Thyroid gland (tissue), 4 donors: ENCODE data around the gene TSLP. TPM values are rescaled to one million over a fixed set of nuclear protein-coding genes. Genes with fewer than 3 reads are reported as not detected.
A peak's percentile ranks its signal among the peaks of the same experiment; 100 is the strongest.

Source experiments
- DNase-seq, 2 donors: peaks; one replicate each; pipeline ENCODE4 v3.0.0-alpha.2; 2019
- H3K27ac ChIP-seq, 3 donors: fragments of 200-600 bp; sonication (generic); 1 replicate in 2 of 3; 2 replicates in 1 of 3; pipeline ENCODE4 v1.5.1; 2016 to 2019; ENCODE audit warnings: mild to moderate bottlenecking in 1 of 3, moderate library complexity in 1 of 3
- H3K27me3 ChIP-seq: fragments of 200-600 bp; sonication (generic); one replicate; pipeline ENCODE4 v1.5.1; 2019
- H3K36me3 ChIP-seq, 2 donors: fragments of 200-600 bp; sonication (generic); one replicate each; pipeline ENCODE4 v1.5.1; 2016 to 2019
- H3K4me1 ChIP-seq, 2 donors: fragments of 200-600 bp; sonication (generic); one replicate each; pipeline ENCODE4 v1.5.1; 2017 to 2019
- H3K4me3 ChIP-seq, 3 donors: fragments of 200-600 bp; sonication (generic); replicated peaks in 1 of 3; 1 replicate in 2 of 3; 2 replicates in 1 of 3; pipeline ENCODE4 v1.5.1; 2016; ENCODE audit warnings: mild to moderate bottlenecking in 1 of 3
- H3K9me3 ChIP-seq: fragments of 200-600 bp; sonication (generic); one replicate; pipeline ENCODE4 v1.5.1; 2017
- POLR2A ChIP-seq, 2 donors: fragments of 450-650 bp; IDR thresholded peaks; one replicate each; pipeline ENCODE4 v1.6.1; 2017; ENCODE audit warnings: antibody characterized with exemption in 2 of 2, mild to moderate bottlenecking in 2 of 2, moderate library complexity in 1 of 2
- WGBS, 2 donors: methylation state at CpG; one replicate each; pipeline ENCODE4 v1.1.5; 2017; 5-methylcytosine and 5-hydroxymethylcytosine counted together
- intact Hi-C: fragments of 100-400 bp; cut with DNase I; formaldehyde crosslinking; loops from one replicate; pipeline ENCODE4 v1.15.1; 2023
- total RNA-seq, 4 donors: library from RNA; depleted of rRNA; stranded (reverse); fragments of >200 nt; gene quantifications; one replicate each; pipeline ENCODE4 v1.2.3, GENCODE V29; 2016
- TF ChIP-seq, protein P1 (sequence below), 6 experiments: fragments of 200-600 bp in 3 of 6; fragments of 450-650 bp in 3 of 6; sonication (generic) in 3 of 6; IDR thresholded peaks; one replicate each; pipeline ENCODE4 v1.5.1; 2016 to 2019; ENCODE audit warnings: antibody characterized with exemption in 6 of 6, mild to moderate bottlenecking in 2 of 6, inconsistent platforms in 1 of 6, moderate library complexity in 1 of 6

The TSLP gene
- total RNA-seq, 4 donors from 2014 or later: 0.11 to 0.81 (median 0.26) TPM

DNA sequence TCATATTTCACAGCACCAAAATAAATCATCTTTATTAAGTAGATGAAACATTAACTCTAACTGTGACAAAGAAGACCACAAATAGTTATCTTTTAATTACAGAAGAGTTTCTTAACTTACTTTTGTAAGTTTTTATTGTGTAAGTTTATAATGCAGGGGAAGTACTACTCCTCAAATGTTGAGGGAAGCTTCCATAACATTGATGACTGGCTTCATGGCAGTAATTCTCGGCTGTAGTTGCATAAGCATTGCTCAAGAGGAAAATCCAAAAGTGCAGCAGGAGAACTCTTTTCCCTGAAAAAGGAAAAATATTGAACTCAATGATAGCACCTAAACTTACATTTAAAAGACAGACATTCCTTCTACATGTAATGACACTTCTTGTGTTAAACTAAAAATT lies 4.6 kb downstream of the TSLP start:
- Histone ChIP-seq H3K27me3 (no peaks in the 10 kb centered on the region), H3K36me3 (no peaks in the 10 kb centered on the region), H3K27ac (no peak overlapping the region), H3K4me3 (no peak overlapping the region), H3K9me3 (no peaks in the 10 kb centered on the region), H3K4me1 (no peaks in the 10 kb centered on the region)
- intact Hi-C loops: no loop called here
- WGBS, 2 donors: 67 to 85% methylated on average over 1 of the region's 1 CpG
- TF ChIP-seq, protein P1, sequence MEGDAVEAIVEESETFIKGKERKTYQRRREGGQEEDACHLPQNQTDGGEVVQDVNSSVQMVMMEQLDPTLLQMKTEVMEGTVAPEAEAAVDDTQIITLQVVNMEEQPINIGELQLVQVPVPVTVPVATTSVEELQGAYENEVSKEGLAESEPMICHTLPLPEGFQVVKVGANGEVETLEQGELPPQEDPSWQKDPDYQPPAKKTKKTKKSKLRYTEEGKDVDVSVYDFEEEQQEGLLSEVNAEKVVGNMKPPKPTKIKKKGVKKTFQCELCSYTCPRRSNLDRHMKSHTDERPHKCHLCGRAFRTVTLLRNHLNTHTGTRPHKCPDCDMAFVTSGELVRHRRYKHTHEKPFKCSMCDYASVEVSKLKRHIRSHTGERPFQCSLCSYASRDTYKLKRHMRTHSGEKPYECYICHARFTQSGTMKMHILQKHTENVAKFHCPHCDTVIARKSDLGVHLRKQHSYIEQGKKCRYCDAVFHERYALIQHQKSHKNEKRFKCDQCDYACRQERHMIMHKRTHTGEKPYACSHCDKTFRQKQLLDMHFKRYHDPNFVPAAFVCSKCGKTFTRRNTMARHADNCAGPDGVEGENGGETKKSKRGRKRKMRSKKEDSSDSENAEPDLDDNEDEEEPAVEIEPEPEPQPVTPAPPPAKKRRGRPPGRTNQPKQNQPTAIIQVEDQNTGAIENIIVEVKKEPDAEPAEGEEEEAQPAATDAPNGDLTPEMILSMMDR (IDR thresholded peaks at IDR 0.05): no peak
- TF ChIP-seq POLR2A (IDR thresholded peaks at IDR 0.05): no peak
- DNase-seq: no peak

DNA sequence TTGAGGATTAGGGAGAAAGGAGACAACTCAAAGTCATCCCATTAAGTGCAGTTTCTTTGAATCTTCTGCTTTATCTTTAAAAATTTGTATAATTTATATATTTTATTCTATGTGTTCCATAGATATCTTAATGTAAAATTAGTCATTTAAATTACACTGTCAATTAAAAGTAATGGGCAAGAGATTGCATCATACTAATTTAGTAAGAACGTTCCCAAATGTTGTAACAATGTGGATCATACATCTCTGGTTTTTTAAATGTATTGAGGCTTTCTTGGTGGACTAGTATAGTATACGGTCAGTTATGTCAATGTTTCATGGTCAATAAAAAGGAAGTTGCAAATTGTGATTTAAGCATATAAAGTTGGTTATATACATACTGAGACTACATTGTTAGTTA lies 6.2 kb downstream of the TSLP start:
- Histone ChIP-seq H3K27me3 (no peaks in the 10 kb centered on the region), H3K27ac (no peak overlapping the region), H3K36me3 (no peaks in the 10 kb centered on the region), H3K9me3 (no peaks in the 10 kb centered on the region), H3K4me1 (no peaks in the 10 kb centered on the region), H3K4me3 (no peak overlapping the region)
- DNase-seq: no peak
- WGBS, 2 donors: 88 to 90% methylated on average over 2 of the region's 2 CpGs
- TF ChIP-seq, protein P1 (IDR thresholded peaks at IDR 0.05): no peak
- no peak for TF ChIP-seq POLR2A (IDR thresholded peaks at IDR 0.05)
- intact Hi-C loops: no loop called here

DNA sequence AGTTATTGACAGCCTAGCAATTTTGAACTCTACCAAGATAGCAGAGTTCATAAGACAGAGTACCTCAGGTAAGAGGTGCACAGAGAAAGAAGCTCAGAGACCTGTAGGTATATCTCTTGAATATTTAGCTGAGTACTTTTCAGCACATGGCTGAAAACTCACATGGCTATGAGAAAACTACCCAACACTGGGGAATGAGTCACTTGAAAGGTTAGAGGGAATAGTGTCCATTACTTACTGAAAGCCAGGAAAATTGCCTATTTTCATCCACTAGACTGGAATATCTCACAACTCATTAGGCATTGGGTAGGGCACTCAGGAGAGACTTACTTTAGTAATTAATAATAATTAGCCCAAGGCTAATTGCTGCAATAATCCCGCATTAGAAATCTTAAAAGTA lies 8.3 kb downstream of the TSLP start:
- Histone ChIP-seq H3K4me1 (no peaks in the 10 kb centered on the region), H3K27ac (no peak overlapping the region), H3K4me3 (no peak overlapping the region), H3K36me3 (no peaks in the 10 kb centered on the region), H3K27me3 (no peaks in the 10 kb centered on the region), H3K9me3 (no peaks in the 10 kb centered on the region)
- intact Hi-C loops: no loop called here
- TF ChIP-seq, protein P1 (IDR thresholded peaks at IDR 0.05): no peak
- TF ChIP-seq POLR2A (IDR thresholded peaks at IDR 0.05): no peak
- WGBS, 2 donors: 87 to 95% methylated on average over 1 of the region's 1 CpG
- DNase-seq: no peak

DNA sequence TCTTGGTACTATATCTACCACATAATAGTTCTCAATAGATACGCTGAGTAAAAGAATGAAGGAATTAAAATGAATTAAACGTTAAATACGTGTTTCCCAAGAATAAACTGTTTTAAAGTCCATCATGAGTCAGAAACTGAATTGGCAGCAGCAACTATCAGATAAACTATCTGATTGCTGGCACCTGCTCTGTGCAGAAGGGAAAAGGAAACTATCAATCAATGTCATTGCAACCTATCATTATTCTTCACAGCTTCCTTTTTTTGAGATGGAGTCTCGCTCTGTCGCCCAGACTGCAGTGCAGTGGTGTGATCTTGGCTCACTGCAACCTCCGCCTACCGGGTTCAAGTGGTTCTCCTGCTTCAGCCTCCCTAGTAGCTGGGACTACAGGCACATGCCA lies 11.8 kb downstream of the TSLP start:
- DNase-seq: no peak
- no peak overlapping the region for H3K27ac ChIP-seq
- no peaks in the 10 kb centered on the region for H3K36me3 ChIP-seq
- no peaks in the 10 kb centered on the region for H3K9me3 ChIP-seq
- whole genome bisulfite sequencing, 2 donors: 76 to 79% methylated on average over 7 of the region's 7 CpGs
- TF ChIP-seq POLR2A (IDR thresholded peaks at IDR 0.05): no peak
- TF ChIP-seq, protein P1 (IDR thresholded peaks at IDR 0.05): no peak
- H3K27me3 ChIP-seq: no peaks in the 10 kb centered on the region
- no peaks in the 10 kb centered on the region for H3K4me1 ChIP-seq
- intact Hi-C loops: no loop called here
- no peak overlapping the region for H3K4me3 ChIP-seq

DNA sequence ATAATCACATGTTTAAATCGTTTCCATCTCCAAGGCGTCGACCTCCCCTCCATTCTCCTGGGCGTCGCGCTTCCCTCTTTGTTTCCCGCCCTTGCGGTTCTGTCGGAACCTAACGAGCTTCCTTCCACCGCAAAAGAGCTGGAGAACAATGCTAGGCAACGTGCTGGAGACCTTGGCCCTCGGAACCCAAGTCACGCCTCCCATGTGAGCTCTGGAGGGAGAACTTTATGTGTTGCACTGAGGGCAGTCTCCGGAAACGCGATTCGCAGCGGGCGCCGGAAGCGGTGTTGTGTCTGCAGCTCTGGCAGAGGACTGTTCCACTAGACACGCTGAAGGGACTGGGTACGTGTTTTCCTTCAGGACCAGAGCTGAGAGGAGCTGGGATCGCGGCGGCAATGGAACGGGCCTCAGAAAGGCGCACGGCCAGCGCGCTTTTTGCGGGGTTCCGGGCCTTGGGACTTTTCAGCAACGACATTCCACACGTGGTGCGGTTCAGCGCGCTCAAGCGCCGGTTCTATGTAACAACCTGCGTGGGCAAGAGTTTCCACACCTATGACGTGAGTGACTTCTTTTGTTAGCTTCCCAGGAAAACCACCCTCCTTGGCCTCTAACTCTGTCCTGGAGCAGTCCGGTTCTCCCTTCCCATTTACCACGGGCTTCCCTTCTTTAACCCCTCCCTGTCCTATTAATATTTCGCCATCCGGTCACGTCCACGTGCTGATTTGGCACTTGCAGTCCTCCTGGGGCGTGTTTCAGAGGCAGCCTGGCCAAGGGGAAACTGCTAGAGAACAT lies 20.7 kb downstream of the TSLP start, which contains the start of gene WDR36:
TSS of gene WDR36 (plus strand) at position 287 of the 792 bp plus-strand sequence. CDS start at position 396, 109 bp downstream.
- Histone ChIP-seq H3K4me1 (peaks cover 8 to 10% of the 10 kb centered on the region in 2 donors), H3K9me3 (no peaks in the 10 kb centered on the region), H3K27ac (peak within 1 kb of the TSS; percentile 50 to 84 (median 64)), H3K4me3 (peak within 1 kb of the TSS; percentile 74 to 96 (median 92)), H3K27me3 (no peaks in the 10 kb centered on the region), H3K36me3 (no peaks in the 10 kb centered on the region)
- peak; percentile 83 to 87 for DNase-seq
- peak in 1 of 2 donors; percentile 49 for TF ChIP-seq POLR2A (IDR thresholded peaks at IDR 0.05)
- TF ChIP-seq, protein P1 (IDR thresholded peaks at IDR 0.05): no peak
- intact Hi-C loops: no loop called here
- WGBS, 2 donors: 1 to 2% methylated on average over 35 to 39 of the region's 50 CpGs
